ENCODE measurements around the gene ZDHHC12. TPM values are rescaled to one million over a fixed set of nuclear protein-coding genes. Genes with fewer than 3 reads are reported as not detected.

Gene ZDHHC12
- total RNA-seq, 1 donor from 2014 or later, result 18.2 TPM

GRCh38 chr9:128716581-128717254 is 7.2 kb downstream of the ZDHHC12 start:
- Mint-ChIP-seq H3K27ac (ENCODE audit: unreplicated experiment) (no peak overlapping the region), H3K36me3 (ENCODE audit: unreplicated experiment) (no peaks in the 10 kb centered on the region), H3K4me1 (ENCODE audit: low read depth, unreplicated experiment) (no peaks in the 10 kb centered on the region), H3K4me3 (ENCODE audit: unreplicated experiment) (no peak overlapping the region), H3K27me3 (ENCODE audit: unreplicated experiment) (no peaks in the 10 kb centered on the region), H3K9me3 (ENCODE audit: unreplicated experiment) (no peaks in the 10 kb centered on the region)
- no peak for TF ChIP-seq CTCF (IDR thresholded peaks at IDR 0.05; ENCODE audit: partially characterized antibody, unreplicated experiment)
- no peak for DNase-seq

GRCh38 chr9:128715436-128715750 is 8.5 kb downstream of the ZDHHC12 start:
- Mint-ChIP-seq H3K9me3 (ENCODE audit: unreplicated experiment) (no peaks in the 10 kb centered on the region), H3K27me3 (ENCODE audit: unreplicated experiment) (no peaks in the 10 kb centered on the region)
- no peak for TF ChIP-seq CTCF (IDR thresholded peaks at IDR 0.05; ENCODE audit: partially characterized antibody, unreplicated experiment)

GRCh38 chr9:128714586-128715435 is 9.1 kb downstream of the ZDHHC12 start:
- Mint-ChIP-seq H3K27me3 (ENCODE audit: unreplicated experiment) (no peaks in the 10 kb centered on the region), H3K9me3 (ENCODE audit: unreplicated experiment) (no peaks in the 10 kb centered on the region), H3K4me3 (ENCODE audit: unreplicated experiment) (no peak overlapping the region), H3K36me3 (ENCODE audit: unreplicated experiment) (no peaks in the 10 kb centered on the region), H3K4me1 (ENCODE audit: low read depth, unreplicated experiment) (no peaks in the 10 kb centered on the region), H3K27ac (ENCODE audit: unreplicated experiment) (no peak overlapping the region)
- DNase-seq, result no peak
- no peak for TF ChIP-seq CTCF (IDR thresholded peaks at IDR 0.05; ENCODE audit: partially characterized antibody, unreplicated experiment)

More at GRCh38 chr9:128715436-128715750, 8.5 kb downstream of the ZDHHC12 start:
- Mint-ChIP-seq H3K4me3 (ENCODE audit: unreplicated experiment) (no peak overlapping the region), H3K4me1 (ENCODE audit: low read depth, unreplicated experiment) (no peaks in the 10 kb centered on the region), H3K36me3 (ENCODE audit: unreplicated experiment) (no peaks in the 10 kb centered on the region), H3K27ac (ENCODE audit: unreplicated experiment) (no peak overlapping the region)
- no peak for DNase-seq

GRCh38 chr9:128713941-128714573 is 9.9 kb downstream of the ZDHHC12 start:
- H3K27ac Mint-ChIP-seq (ENCODE audit: unreplicated experiment), result no peak overlapping the region

More at GRCh38 chr9:128713941-128714573, 9.9 kb downstream of the ZDHHC12 start:
- TF ChIP-seq CTCF (IDR thresholded peaks at IDR 0.05; ENCODE audit: partially characterized antibody, unreplicated experiment), result no peak
- Mint-ChIP-seq H3K36me3 (ENCODE audit: unreplicated experiment) (no peaks in the 10 kb centered on the region), H3K4me1 (ENCODE audit: low read depth, unreplicated experiment) (no peaks in the 10 kb centered on the region), H3K9me3 (ENCODE audit: unreplicated experiment) (no peaks in the 10 kb centered on the region), H3K4me3 (ENCODE audit: unreplicated experiment) (no peak overlapping the region), H3K27me3 (ENCODE audit: unreplicated experiment) (no peaks in the 10 kb centered on the region)
- DNase-seq, result no peak

All from glutamatergic neuron (in vitro differentiated cells).